ENCODE results near the gene HSPB7.
A peak's percentile ranks its signal among the peaks of the same experiment; 100 is the strongest.

Gene HSPB7

DNA sequence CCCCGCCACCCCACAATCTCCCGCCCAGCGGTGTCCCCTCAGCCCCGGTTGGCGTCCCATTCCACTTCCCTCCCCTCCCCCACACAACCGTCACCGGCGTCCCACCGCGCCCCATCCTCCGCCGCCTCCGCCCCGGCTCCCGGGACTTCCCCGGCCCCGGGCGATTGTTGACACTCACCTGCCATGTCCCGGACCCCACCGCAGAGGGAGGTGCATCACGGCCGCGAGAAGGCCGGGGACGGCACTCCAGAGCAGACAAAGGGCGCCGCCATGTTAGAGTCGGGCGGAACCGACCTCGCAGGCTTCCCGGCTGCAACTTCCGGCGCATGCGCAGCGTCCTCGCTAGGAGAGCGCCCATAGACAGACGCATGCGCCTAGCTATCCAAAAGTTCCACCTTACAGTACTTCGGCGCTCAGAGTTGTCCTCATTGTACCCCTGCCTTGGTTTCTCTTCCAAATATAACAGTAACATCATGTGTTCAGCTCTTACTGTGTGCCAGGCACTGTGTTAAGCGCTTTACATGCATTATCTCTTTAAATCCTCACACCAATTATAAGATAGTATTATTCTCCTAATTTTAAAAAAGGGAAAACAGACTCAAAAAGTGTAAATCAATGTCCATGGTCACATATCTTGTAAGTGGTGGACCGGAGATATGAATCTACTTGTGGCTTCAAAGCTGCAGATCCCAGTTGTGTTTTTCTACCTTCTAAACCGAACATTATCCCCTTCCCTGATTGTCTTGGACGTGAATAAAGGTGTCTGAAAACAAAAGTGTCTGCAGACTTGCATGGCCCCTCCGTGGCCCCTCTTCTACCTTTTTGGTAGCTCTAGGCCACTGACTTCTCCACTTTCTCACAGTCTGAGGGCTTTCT, 41.8 kb downstream of the HSPB7 start, which contains the start of gene ZBTB17:
TSS of gene ZBTB17 (minus strand) at position 297 of the 876 bp plus-strand sequence. CDS start 27,606 bp downstream, outside the sequence.
- peak within 1 kb of the TSS; percentile 94 for H2AFZ ChIP-seq (ENCODE audit: low read depth)
- H3K4me1 ChIP-seq (ENCODE audit: low read depth, poor library complexity, severe bottlenecking), result peaks cover 8% of the 10 kb centered on the region
- H3K4me2 ChIP-seq, result peak within 1 kb of the TSS; percentile 99
- no peaks in the 10 kb centered on the region for H4K20me1 ChIP-seq (ENCODE audit: insufficient read depth)
- H3K27me3 ChIP-seq (ENCODE audit: insufficient read depth, low read depth), result no peaks in the 10 kb centered on the region
- no peaks in the 10 kb centered on the region for H3K36me3 ChIP-seq (ENCODE audit: insufficient read depth)
- H3K27ac ChIP-seq, result peak within 1 kb of the TSS; percentile 11; the same call in 1 of the 2 replicates
- H3K79me2 ChIP-seq (ENCODE audit: insufficient read depth, low read depth), result peaks cover 18% of the 10 kb centered on the region; the same call in 1 of the 2 replicates
- TF ChIP-seq, protein P1, sequence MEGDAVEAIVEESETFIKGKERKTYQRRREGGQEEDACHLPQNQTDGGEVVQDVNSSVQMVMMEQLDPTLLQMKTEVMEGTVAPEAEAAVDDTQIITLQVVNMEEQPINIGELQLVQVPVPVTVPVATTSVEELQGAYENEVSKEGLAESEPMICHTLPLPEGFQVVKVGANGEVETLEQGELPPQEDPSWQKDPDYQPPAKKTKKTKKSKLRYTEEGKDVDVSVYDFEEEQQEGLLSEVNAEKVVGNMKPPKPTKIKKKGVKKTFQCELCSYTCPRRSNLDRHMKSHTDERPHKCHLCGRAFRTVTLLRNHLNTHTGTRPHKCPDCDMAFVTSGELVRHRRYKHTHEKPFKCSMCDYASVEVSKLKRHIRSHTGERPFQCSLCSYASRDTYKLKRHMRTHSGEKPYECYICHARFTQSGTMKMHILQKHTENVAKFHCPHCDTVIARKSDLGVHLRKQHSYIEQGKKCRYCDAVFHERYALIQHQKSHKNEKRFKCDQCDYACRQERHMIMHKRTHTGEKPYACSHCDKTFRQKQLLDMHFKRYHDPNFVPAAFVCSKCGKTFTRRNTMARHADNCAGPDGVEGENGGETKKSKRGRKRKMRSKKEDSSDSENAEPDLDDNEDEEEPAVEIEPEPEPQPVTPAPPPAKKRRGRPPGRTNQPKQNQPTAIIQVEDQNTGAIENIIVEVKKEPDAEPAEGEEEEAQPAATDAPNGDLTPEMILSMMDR (conservative IDR thresholded peaks at IDR 0.05; ENCODE audit: low read depth, low read length), result no peak
- H3K9ac ChIP-seq, result peak within 1 kb of the TSS; percentile 57; the same call in 1 of the 2 replicates
- no peak within 1 kb of the TSS for H3K4me3 ChIP-seq (IDR thresholded peaks at IDR 0.05; ENCODE audit: insufficient read depth, low read depth, low read length)

DNA sequence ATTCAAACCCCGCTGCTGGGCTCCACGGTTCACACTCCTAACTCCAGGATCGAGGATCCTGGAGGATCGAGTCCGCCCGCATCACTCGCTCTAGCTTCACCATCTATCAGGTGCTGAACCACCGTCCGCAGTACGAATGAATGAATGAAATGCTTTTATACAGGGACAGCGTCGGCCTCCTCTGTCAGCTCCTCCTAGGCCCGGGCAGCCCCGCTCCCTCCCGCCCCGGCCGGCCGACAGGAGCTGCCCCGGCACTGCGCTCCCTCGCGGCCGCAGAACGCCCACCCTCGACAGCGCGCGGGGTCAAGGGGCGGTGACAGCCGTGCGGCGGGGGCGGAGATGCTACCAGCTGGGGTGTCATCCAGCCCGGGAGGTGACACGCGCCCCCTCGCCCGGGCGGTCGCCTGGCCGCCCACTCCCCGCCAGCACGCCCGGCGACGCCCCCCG, 42.5 kb downstream of the HSPB7 start:
- Histone ChIP-seq H3K4me2 (peak overlapping the region; percentile 99), H3K79me2 (ENCODE audit: insufficient read depth, low read depth) (peaks cover 18% of the 10 kb centered on the region; the same call in 1 of the 2 replicates), H3K9ac (peak overlapping the region; percentile 57; the same call in 1 of the 2 replicates), H3K36me3 (ENCODE audit: insufficient read depth) (no peaks in the 10 kb centered on the region), H3K4me1 (ENCODE audit: low read depth, poor library complexity, severe bottlenecking) (peaks cover 8% of the 10 kb centered on the region), H3K4me3 (IDR thresholded peaks at IDR 0.05; ENCODE audit: insufficient read depth, low read depth, low read length) (no peak overlapping the region), H3K27me3 (ENCODE audit: insufficient read depth, low read depth) (no peaks in the 10 kb centered on the region), H2AFZ (ENCODE audit: low read depth) (peak overlapping the region; percentile 94), H3K27ac (no peak overlapping the region), H4K20me1 (ENCODE audit: insufficient read depth) (no peaks in the 10 kb centered on the region)
- TF ChIP-seq, protein P1 (conservative IDR thresholded peaks at IDR 0.05; ENCODE audit: low read depth, low read length), result no peak

GRCh38 chr1:15974855-15975254, 43.0 kb downstream of the HSPB7 start:
- Histone ChIP-seq H3K4me3 (IDR thresholded peaks at IDR 0.05; ENCODE audit: insufficient read depth, low read depth, low read length) (no peak overlapping the region), H4K20me1 (ENCODE audit: insufficient read depth) (no peaks in the 10 kb centered on the region), H3K4me2 (peak overlapping the region; percentile 99), H3K4me1 (ENCODE audit: low read depth, poor library complexity, severe bottlenecking) (peaks cover 8% of the 10 kb centered on the region), H3K9ac (peak overlapping the region; percentile 57; the same call in 1 of the 2 replicates), H3K27ac (no peak overlapping the region), H3K36me3 (ENCODE audit: insufficient read depth) (no peaks in the 10 kb centered on the region), H2AFZ (ENCODE audit: low read depth) (peak overlapping the region; percentile 94), H3K27me3 (ENCODE audit: insufficient read depth, low read depth) (no peaks in the 10 kb centered on the region), H3K79me2 (ENCODE audit: insufficient read depth, low read depth) (peaks cover 18% of the 10 kb centered on the region; the same call in 1 of the 2 replicates)
- TF ChIP-seq, protein P1 (conservative IDR thresholded peaks at IDR 0.05; ENCODE audit: low read depth, low read length), result no peak

- no peaks in the 10 kb centered on the region for H3K27me3 ChIP-seq (ENCODE audit: insufficient read depth, low read depth)
- TF ChIP-seq, protein P1 (conservative IDR thresholded peaks at IDR 0.05; ENCODE audit: low read depth, low read length), result no peak
- no peak overlapping the region for H3K4me3 ChIP-seq (IDR thresholded peaks at IDR 0.05; ENCODE audit: insufficient read depth, low read depth, low read length)
- no peak overlapping the region for H3K27ac ChIP-seq
- peaks cover 18% of the 10 kb centered on the region; the same call in 1 of the 2 replicates for H3K79me2 ChIP-seq (ENCODE audit: insufficient read depth, low read depth)
- no peak overlapping the region for H3K4me2 ChIP-seq
- no peaks in the 10 kb centered on the region for H3K36me3 ChIP-seq (ENCODE audit: insufficient read depth)
- H2AFZ ChIP-seq (ENCODE audit: low read depth), result no peak overlapping the region
- peaks cover 8% of the 10 kb centered on the region for H3K4me1 ChIP-seq (ENCODE audit: low read depth, poor library complexity, severe bottlenecking)
- no peaks in the 10 kb centered on the region for H4K20me1 ChIP-seq (ENCODE audit: insufficient read depth)
- H3K9ac ChIP-seq, result no peak overlapping the region
These were observed 44.1 kb downstream of the HSPB7 start for GRCh38 chr1:15973772-15974171.

All from KMS-11 (cell line).